HFFc6 (cell line): Measurements from ENCODE around the gene UPK3B. TPM values are rescaled to one million over a fixed set of nuclear protein-coding genes. Genes with fewer than 3 reads are reported as not detected.
"Not testable (repeated sequence)": the region's sequence is repeated elsewhere in the genome, so short reads cannot be mapped to it uniquely, and the experiment has no call there.

Experiments
- DNase-seq: peaks from one replicate; pipeline ENCODE4 v3.0.0-alpha.2; 2018
- H3K27ac Mint-ChIP-seq: 2 replicates; pipeline ENCODE4 v1.8.0; 2020; ENCODE audit warnings: mild to moderate bottlenecking, mixed read lengths
- H3K27me3 Mint-ChIP-seq: 2 replicates; pipeline ENCODE4 v1.8.0; 2021; ENCODE audit warnings: mild to moderate bottlenecking, moderate library complexity, mixed read lengths; ENCODE audit not compliant: insufficient read depth
- H3K36me3 Mint-ChIP-seq: 2 replicates; pipeline ENCODE4 v1.8.0; 2021; ENCODE audit warnings: low read depth, mixed read lengths
- H3K4me1 Mint-ChIP-seq: 2 replicates; pipeline ENCODE4 v1.8.0; 2020; ENCODE audit warnings: low read depth, mixed read lengths
- H3K4me3 Mint-ChIP-seq: 2 replicates; pipeline ENCODE4 v1.8.0; 2020; ENCODE audit warnings: mild to moderate bottlenecking, moderate library complexity, mixed read lengths
- H3K9me3 Mint-ChIP-seq: 2 replicates; pipeline ENCODE4 v1.8.0; 2020; ENCODE audit warnings: mild to moderate bottlenecking, mixed read lengths
- total RNA-seq, 6 experiments: library from RNA; stranded (reverse); fragmentation: NEBNext Ultra II Directional; extraction: Animal tissue kit (Norgen Biotek cat#: 25700); gene quantifications; 2 replicates in 1 of 6; 3 replicates in 5 of 6; pipeline ENCODE4 v1.2.3, GENCODE V29; 2021

Gene UPK3B
- total RNA-seq, 6 experiments from 2014 or later, result 0.41 TPM; not detected in 5

- not testable (repeated sequence) for H3K4me1 Mint-ChIP-seq, H3K4me3 Mint-ChIP-seq, H3K27me3 Mint-ChIP-seq, H3K9me3 Mint-ChIP-seq, H3K27ac Mint-ChIP-seq, DNase-seq
- H3K36me3 Mint-ChIP-seq, result peaks cover 20% of the 10 kb centered on the region
These were observed 51.0 kb downstream of the UPK3B start for GRCh38 chr7:76561342-76561741.

DNA sequence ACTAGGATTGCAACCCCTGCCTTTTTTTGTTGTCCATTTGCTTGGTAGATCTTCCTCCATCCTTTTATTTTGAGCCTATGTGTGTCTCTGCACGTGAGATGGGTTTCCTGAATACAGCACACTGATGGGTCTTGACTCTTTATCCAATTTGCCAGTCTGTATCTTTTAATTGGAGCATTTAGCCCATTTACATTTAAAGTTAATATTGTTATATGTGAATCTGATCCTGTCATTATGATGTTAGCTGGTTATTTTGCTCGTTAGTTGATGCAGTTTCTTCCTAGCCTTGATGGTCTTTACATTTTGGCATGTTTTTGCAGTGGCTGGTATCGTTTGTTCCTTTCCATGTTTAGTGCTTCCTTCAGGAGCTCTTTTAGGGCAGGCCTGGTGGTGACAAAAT lies 54.6 kb downstream of the UPK3B start:
- H3K27me3 Mint-ChIP-seq, H3K9me3 Mint-ChIP-seq, H3K4me3 Mint-ChIP-seq, DNase-seq, H3K27ac Mint-ChIP-seq: not testable (repeated sequence)
- Mint-ChIP-seq H3K36me3 (peaks cover 10% of the 10 kb centered on the region), H3K4me1 (peaks cover 19% of the 10 kb centered on the region)

Other genes starting within 250 kb of the UPK3B start
- gene HSPB1, start 207.9 kb upstream of the UPK3B start, total RNA-seq, result 1,000 to 10,000 TPM; 1,016 to 1,211 (median 1,126) TPM
- gene YWHAG, start 151.6 kb upstream of the UPK3B start, total RNA-seq, result 100 to 1,000 TPM; 171 to 210 (median 180) TPM
- 1 to 10 TPM in 1 of 6 experiments, under 1 TPM in 5; 0.23 to 1.1 (median 0.51) TPM for gene SSC4D, start 100.9 kb upstream of the UPK3B start, total RNA-seq
- 10 to 100 TPM; 17.5 to 30.4 (median 25.6) TPM for gene ZP3, start 85.6 kb upstream of the UPK3B start, total RNA-seq
- 10 to 100 TPM; 11.1 to 15.6 (median 12.9) TPM for gene DTX2, start 48.8 kb upstream of the UPK3B start, total RNA-seq
- under 1 TPM in 1 of 6 experiments, not detected in 5; 0.07 TPM for gene SPDYE16, start 32.7 kb downstream of the UPK3B start, total RNA-seq
- gene POMZP3, start 116.7 kb downstream of the UPK3B start, total RNA-seq, result 10 to 100 TPM; 31.0 to 42.9 (median 37.1) TPM